Astrocyte of the cerebellum (primary cell): Measurements from ENCODE around the gene RHOV.

Source experiments
- DNase-seq: peaks from one replicate; pipeline ENCODE4 v3.0.0-alpha.2; 2011; ENCODE audit warnings: low read depth
- H3K4me3 ChIP-seq: 2 replicates; pipeline ENCODE4 v1.5.1; 2011; ENCODE audit warnings: mild to moderate bottlenecking, low read depth, low read length, moderate library complexity
- CTCF ChIP-seq: IDR thresholded peaks from 2 replicates; pipeline ENCODE4 v1.5.1; 2012; ENCODE audit warnings: low read length, low read depth, moderate library complexity, mild to moderate bottlenecking; ENCODE audit errors: missing control alignments
- in situ Hi-C: cut with HindIII; loops from 2 replicates; pipeline ENCODE4 v1.10.0; 2017; ENCODE audit warnings: low sequenced_read_pairs

The RHOV gene

GRCh38 chr15:40823572-40824343, 50.3 kb downstream of the RHOV start:
- TF ChIP-seq CTCF = no peak
- no peak overlapping the region for H3K4me3 ChIP-seq
- in situ Hi-C loops = no loop called here
- no peak for DNase-seq
